LNCAP (cell line): ENCODE data around the gene AGPS.

Experiments used
- TF ChIP-seq, protein P1 (sequence below): fragments of 450-650 bp; IDR thresholded peaks from 2 replicates; pipeline ENCODE4 v1.5.1; 2017; ENCODE audit warnings: mild to moderate bottlenecking

Gene AGPS

DNA sequence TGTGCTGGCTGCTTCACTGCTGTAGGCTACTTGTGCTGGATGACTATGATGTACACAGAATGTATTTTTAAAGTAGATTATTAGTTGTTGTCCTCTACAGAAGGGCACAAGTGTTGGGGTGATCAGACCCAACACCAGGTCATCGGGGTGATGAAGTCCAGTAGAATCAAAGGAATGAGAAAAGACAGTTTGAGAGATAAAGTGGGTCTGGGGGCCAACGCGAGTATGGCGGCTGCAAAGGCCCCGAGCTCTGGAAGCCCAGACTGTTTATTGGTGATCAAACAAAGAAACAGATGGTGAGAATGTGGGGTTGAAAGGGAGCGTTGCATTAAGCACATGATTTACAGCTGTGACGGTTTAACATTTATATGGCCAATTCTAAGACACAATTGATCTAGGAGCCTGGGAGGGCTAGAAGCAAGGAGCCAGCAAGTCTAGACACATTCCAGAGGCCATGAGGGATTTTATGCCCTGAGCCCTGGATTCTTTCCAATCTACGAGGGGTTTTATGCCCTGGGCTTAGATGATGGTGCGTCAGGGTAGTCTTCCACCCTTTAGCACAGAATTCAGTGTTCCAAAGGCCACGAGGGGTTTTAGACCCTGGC is 153.5 kb downstream of the AGPS start:
- TF ChIP-seq, protein P1, sequence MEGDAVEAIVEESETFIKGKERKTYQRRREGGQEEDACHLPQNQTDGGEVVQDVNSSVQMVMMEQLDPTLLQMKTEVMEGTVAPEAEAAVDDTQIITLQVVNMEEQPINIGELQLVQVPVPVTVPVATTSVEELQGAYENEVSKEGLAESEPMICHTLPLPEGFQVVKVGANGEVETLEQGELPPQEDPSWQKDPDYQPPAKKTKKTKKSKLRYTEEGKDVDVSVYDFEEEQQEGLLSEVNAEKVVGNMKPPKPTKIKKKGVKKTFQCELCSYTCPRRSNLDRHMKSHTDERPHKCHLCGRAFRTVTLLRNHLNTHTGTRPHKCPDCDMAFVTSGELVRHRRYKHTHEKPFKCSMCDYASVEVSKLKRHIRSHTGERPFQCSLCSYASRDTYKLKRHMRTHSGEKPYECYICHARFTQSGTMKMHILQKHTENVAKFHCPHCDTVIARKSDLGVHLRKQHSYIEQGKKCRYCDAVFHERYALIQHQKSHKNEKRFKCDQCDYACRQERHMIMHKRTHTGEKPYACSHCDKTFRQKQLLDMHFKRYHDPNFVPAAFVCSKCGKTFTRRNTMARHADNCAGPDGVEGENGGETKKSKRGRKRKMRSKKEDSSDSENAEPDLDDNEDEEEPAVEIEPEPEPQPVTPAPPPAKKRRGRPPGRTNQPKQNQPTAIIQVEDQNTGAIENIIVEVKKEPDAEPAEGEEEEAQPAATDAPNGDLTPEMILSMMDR: no peak

DNA sequence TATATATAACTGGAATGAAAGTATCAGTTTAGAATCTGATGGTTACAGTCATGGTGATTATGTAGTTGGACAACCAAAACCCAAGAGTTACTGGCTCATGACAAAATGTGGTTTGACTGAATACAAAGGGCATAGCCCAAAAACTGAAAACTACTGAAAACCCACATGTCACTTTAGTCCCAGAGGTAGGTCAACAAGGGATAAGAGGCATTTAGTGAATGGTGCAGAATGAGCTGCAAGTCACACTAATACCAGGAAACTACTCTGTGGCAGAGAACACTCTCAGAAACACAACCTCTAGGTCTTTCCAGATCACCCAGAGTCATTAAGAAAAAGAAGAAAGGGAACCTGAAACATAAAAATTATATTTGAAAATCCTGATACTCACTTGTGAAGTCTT is 154.5 kb downstream of the AGPS start:
- TF ChIP-seq, protein P1: no peak

DNA sequence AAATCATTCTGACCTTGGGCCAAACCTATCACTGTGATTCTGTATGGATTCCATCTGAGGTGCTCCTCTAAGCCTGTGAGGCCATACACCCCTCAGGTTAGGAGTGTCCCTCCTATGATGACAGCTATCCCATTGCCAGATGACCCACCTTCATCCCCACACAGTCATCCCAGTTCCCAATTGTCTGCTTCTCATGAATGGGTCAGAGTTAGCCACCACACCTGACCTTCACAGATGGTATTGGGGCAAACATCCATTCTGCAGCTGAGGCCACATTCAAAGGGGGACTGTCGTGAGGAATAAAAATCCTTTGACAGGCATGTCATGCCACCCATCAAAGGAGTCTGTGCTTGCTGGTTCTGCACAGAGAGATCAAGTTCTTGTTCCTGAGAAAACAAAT is 155.2 kb downstream of the AGPS start:
- TF ChIP-seq, protein P1: no peak

DNA sequence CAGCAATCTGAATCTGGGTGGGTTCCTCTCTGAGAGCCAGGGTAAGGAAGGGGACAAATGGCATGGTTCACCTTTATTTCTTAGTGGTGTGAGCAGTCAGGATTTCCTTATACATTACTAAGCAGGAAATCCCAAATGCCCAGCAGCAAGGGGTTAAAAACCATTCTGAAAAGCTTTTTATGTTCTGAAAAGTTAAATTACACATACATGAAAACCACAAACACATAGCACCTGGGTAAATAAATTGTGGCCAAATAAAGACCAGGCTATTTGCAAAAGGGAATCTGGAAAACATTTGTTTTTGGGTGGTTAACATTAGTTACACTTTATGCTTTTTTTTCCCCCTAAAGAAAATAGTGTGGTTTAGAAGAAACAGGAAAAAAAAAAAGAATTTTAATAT is 156.1 kb downstream of the AGPS start:
- TF ChIP-seq, protein P1: no peak

DNA sequence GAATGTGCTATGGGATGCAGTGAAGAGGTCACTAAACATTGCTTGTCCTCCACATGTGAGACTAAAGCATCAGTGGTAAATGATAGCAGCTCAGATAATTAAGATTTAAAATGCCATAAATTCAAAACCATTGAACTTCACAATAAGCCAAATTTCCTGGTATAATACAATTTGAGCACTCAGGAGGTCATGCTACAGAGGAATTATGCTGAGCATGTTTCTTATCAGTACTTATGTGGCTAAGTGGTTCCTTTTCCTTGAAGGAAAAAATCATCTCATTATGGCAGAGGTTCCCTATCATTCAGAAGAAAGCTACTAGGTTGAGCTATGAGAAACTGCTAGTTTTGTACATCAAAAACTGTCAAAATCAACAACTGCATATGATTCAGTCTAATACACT is 156.6 kb downstream of the AGPS start:
- TF ChIP-seq, protein P1: no peak

DNA sequence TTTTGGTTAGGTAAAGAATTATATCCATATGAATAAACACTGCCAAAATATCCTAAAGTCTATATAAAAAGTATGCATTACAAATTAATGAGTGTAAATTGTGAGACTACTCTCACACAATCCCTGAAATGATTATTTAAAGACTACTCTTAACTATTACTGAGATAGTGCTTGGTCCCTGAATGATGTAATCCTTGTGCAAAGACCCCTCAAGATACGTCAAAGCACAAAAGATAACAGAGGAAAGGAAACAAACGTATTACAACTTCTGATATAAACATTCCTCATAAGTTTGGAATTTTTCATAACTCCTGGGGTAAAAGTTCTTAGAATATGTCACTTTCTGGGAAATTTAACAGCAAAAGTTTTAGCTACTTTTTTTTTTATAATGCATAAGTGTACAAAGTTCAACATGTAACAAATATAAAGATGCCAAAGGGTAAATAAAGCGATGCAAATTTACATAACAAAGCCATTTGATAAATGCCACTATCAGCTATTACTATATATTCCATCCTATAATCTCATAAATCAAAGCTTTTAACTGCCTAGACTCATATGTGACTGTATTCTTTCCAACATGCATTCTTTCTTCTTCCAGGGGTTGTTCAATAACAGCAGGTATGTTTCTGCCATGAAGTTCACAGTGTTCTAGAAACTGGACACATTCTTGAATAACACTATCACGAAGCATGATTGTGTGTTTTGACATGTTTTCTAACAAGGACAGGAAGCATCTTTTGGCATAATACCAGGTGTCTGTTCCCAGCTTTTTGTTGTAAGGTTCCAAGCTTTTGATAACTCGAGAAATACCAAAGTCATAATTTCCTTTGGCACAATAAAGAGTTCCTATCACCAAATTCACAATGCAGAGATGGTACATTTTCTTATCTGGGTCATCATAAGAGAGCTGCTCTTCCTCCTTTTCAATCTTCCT is 158.0 kb downstream of the AGPS start:
- TF ChIP-seq, protein P1: no peak

DNA sequence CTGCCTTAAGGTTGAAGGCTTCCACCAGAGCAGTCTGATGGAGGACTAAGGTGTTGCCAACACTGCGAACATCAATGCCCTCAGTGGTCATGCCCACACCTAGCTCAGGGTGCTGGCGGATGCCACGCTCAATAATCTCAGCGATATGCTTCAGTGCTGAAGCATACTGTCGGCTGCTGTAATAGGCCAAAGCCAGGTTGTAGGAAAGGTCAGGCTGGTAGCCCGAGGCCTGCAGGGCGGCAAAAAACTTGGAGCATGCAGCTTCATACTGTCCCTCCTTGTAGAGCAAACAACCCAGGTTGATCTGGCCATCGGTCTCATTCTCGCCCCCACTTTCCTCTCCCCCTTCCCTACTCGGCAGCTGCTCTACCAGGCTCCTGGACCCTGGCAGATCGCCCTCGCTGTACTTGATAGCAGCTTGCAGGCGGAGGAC is 159.4 kb downstream of the AGPS start:
- TF ChIP-seq, protein P1: no peak
